GM23248 (cell line): ENCODE data around the gene CEMIP. TPM values are rescaled to one million over a fixed set of nuclear protein-coding genes. Genes with fewer than 3 reads are reported as not detected.

ENCODE experiments used
- DNase-seq: peaks from one replicate; pipeline ENCODE4 v3.0.0-alpha.2; 2015
- H2AFZ ChIP-seq: fragments of 200-600 bp; sonication (generic); 2 replicates; pipeline ENCODE4 v1.6.1; 2016; ENCODE audit warnings: antibody characterized with exemption
- H3F3A ChIP-seq: fragments of 200-600 bp; sonication (generic); 2 replicates; pipeline ENCODE4 v1.6.1; 2016; ENCODE audit warnings: mild to moderate bottlenecking, antibody characterized with exemption, mixed run types; ENCODE audit not compliant: insufficient read depth
- H3K27ac ChIP-seq: fragments of 200-600 bp; sonication (generic); 2 replicates; pipeline ENCODE4 v1.5.1; 2016; ENCODE audit warnings: mild to moderate bottlenecking
- H3K27me3 ChIP-seq: fragments of 200-600 bp; sonication (generic); replicated peaks from 2 replicates; pipeline ENCODE4 v1.6.1; 2016; ENCODE audit warnings: mild to moderate bottlenecking; ENCODE audit not compliant: insufficient read depth
- H3K36me3 ChIP-seq: fragments of 200-600 bp; sonication (generic); 2 replicates; pipeline ENCODE4 v1.6.1; 2016; ENCODE audit warnings: low read depth, mild to moderate bottlenecking
- H3K4me1 ChIP-seq: fragments of 200-600 bp; sonication (generic); 2 replicates; pipeline ENCODE4 v1.6.1; 2016; ENCODE audit warnings: mild to moderate bottlenecking; ENCODE audit not compliant: insufficient read depth
- H3K4me2 ChIP-seq: fragments of 200-600 bp; sonication (generic); one replicate; pipeline ENCODE4 v1.6.1; 2016; ENCODE audit warnings: mild to moderate bottlenecking; ENCODE audit not compliant: unreplicated experiment
- H3K4me3 ChIP-seq: fragments of 200-600 bp; sonication (generic); 2 replicates; pipeline ENCODE4 v1.5.1; 2016; ENCODE audit warnings: mild to moderate bottlenecking
- H3K79me2 ChIP-seq: fragments of 200-600 bp; sonication (generic); 2 replicates; pipeline ENCODE4 v1.6.1; 2016; ENCODE audit warnings: mild to moderate bottlenecking; ENCODE audit not compliant: insufficient read depth
- H3K9ac ChIP-seq: fragments of 200-600 bp; sonication (generic); 2 replicates; pipeline ENCODE4 v1.6.1; 2016; ENCODE audit warnings: mild to moderate bottlenecking
- H3K9me2 ChIP-seq: fragments of 200-600 bp; sonication (generic); 2 replicates; pipeline ENCODE4 v1.6.1; 2016; ENCODE audit warnings: mixed run types, mild to moderate bottlenecking, moderate library complexity; ENCODE audit not compliant: insufficient read depth
- H3K9me3 ChIP-seq: fragments of 200-600 bp; sonication (generic); one replicate; pipeline ENCODE4 v1.6.1; 2017; ENCODE audit warnings: low read depth
- H4K20me1 ChIP-seq: fragments of 200-600 bp; sonication (generic); 2 replicates; pipeline ENCODE4 v1.6.0; 2016; ENCODE audit not compliant: insufficient read depth
- EZH2 ChIP-seq: fragments of 200-600 bp; sonication (generic); IDR thresholded peaks from 2 replicates; pipeline ENCODE4 v1.6.1; 2018; ENCODE audit warnings: antibody characterized with exemption, mild to moderate bottlenecking; ENCODE audit not compliant: insufficient read depth, poor library complexity, severe bottlenecking
- EZH2phosphoT487 ChIP-seq: fragments of 200-600 bp; sonication (generic); IDR thresholded peaks from 2 replicates; pipeline ENCODE4 v1.6.1; 2018; ENCODE audit warnings: antibody characterized with exemption, moderate library complexity, mild to moderate bottlenecking, low read depth; ENCODE audit not compliant: insufficient read depth
- WGBS, 2 experiments: methylation state at CpG; one replicate each; pipeline ENCODE4 v1.1.6; 2015 to 2017; ENCODE audit warnings: low lambda C conversion rate in 2 of 2, low coverage in 1 of 2; ENCODE audit errors: missing lambda C conversion rate in 2 of 2; 5-methylcytosine and 5-hydroxymethylcytosine counted together
- in situ Hi-C: fragments of 300-500 bp; cut with MboI; formaldehyde crosslinking; loops from 2 replicates; pipeline ENCODE4 v1.15.0; 2020
- polyA plus RNA-seq: library from polyadenylated mRNA; unstranded; fragments of >200 nt; fragmentation: Nextera tagmentation; extraction: Ambion mirVana; gene quantifications from 2 replicates; pipeline ENCODE4 v1.2.1, GENCODE V29; 2016
- total RNA-seq: library from RNA; depleted of rRNA; stranded (reverse); fragments of >200 nt; shearing (Covaris generic); gene quantifications from 2 replicates; pipeline ENCODE4 v1.2.3, GENCODE V29; 2014

The CEMIP gene
- total and polyA plus RNA-seq, 2 experiments from 2014 or later = 134 to 213 TPM

GRCh38 chr15:80834906-80835305 is 55.7 kb downstream of the CEMIP start:
- Histone ChIP-seq H3K79me2 (no peaks in the 10 kb centered on the region), H3K4me2 (no peak overlapping the region), H3K27ac (no peak overlapping the region), H3K9me3 (no peaks in the 10 kb centered on the region), H2AFZ (no peak overlapping the region), H4K20me1 (0 out of 2 replicates have a peak, but pooled peaks cover 4% of the 10 kb centered on the region), H3K27me3 (no peaks in the 10 kb centered on the region), H3K36me3 (peaks cover 11% of the 10 kb centered on the region; the same call in 1 of the 2 replicates), H3K4me3 (no peak overlapping the region), H3K4me1 (no peaks in the 10 kb centered on the region), H3K9ac (no peak overlapping the region), H3F3A (peaks cover 82% of the 10 kb centered on the region), H3K9me2 (no peaks in the 10 kb centered on the region)
- WGBS, 2 experiments = 100% methylated on average over 1 of the region's 1 CpG
- DNase-seq = no peak
- no peak for TF ChIP-seq EZH2phosphoT487
- no peak for TF ChIP-seq EZH2
- in situ Hi-C loops = no loop called here

- Histone ChIP-seq H3K36me3 (peaks cover 7% of the 10 kb centered on the region; the same call in 1 of the 2 replicates), H3K9me2 (no peaks in the 10 kb centered on the region), H3F3A (peaks cover 78% of the 10 kb centered on the region), H2AFZ (no peak overlapping the region), H3K4me1 (no peaks in the 10 kb centered on the region), H3K27ac (no peak overlapping the region), H3K9ac (no peak overlapping the region), H3K27me3 (no peaks in the 10 kb centered on the region), H4K20me1 (0 out of 2 replicates have a peak, but pooled peaks cover 3% of the 10 kb centered on the region), H3K4me2 (no peak overlapping the region), H3K79me2 (no peaks in the 10 kb centered on the region), H3K4me3 (no peak overlapping the region), H3K9me3 (no peaks in the 10 kb centered on the region)
- in situ Hi-C loops = no loop called here
- TF ChIP-seq EZH2phosphoT487 (no peak), EZH2 (no peak)
- 57 to 76% methylated on average over 4 of the region's 4 CpGs for WGBS, 2 experiments
- DNase-seq = no peak
Observed at GRCh38 chr15:80835336-80835735, 56.2 kb downstream of the CEMIP start.

GRCh38 chr15:80836223-80836622 is 57.1 kb downstream of the CEMIP start:
- Histone ChIP-seq H3K4me2 (no peak overlapping the region), H3F3A (peaks cover 75% of the 10 kb centered on the region), H3K27ac (no peak overlapping the region), H3K9me2 (no peaks in the 10 kb centered on the region), H3K9ac (no peak overlapping the region), H3K79me2 (no peaks in the 10 kb centered on the region), H4K20me1 (no peaks in the 10 kb centered on the region), H3K9me3 (no peaks in the 10 kb centered on the region), H3K36me3 (peaks cover 5% of the 10 kb centered on the region; the same call in 1 of the 2 replicates), H3K4me1 (no peaks in the 10 kb centered on the region), H2AFZ (no peak overlapping the region), H3K4me3 (no peak overlapping the region), H3K27me3 (no peaks in the 10 kb centered on the region)
- in situ Hi-C loops = no loop called here
- WGBS, 2 experiments = 82 to 87% methylated on average over 9 of the region's 9 CpGs
- DNase-seq = no peak
- TF ChIP-seq EZH2 (no peak), EZH2phosphoT487 (no peak)

- Histone ChIP-seq H3K36me3 (peaks cover 12% of the 10 kb centered on the region; the same call in 1 of the 2 replicates), H4K20me1 (no peaks in the 10 kb centered on the region; the same call in 1 of the 2 replicates), H3K9me3 (no peaks in the 10 kb centered on the region), H3K4me1 (no peaks in the 10 kb centered on the region), H3K9ac (no peak overlapping the region), H3K9me2 (no peaks in the 10 kb centered on the region), H3K79me2 (no peaks in the 10 kb centered on the region), H3F3A (peaks cover 78% of the 10 kb centered on the region), H3K4me3 (no peak overlapping the region), H3K4me2 (no peak overlapping the region), H2AFZ (no peak overlapping the region), H3K27ac (no peak overlapping the region), H3K27me3 (no peaks in the 10 kb centered on the region)
- 92 to 98% methylated on average over 3 of the region's 3 CpGs for WGBS, 2 experiments
- TF ChIP-seq EZH2phosphoT487 = no peak
- no peak for TF ChIP-seq EZH2
- in situ Hi-C loops = no loop called here
- no peak for DNase-seq
Observed at GRCh38 chr15:80837006-80837405, 57.8 kb downstream of the CEMIP start.
